IPS-18a (cell line): ENCODE results near the gene DIAPH1.

Source experiments
- H3K27ac ChIP-seq: one replicate; pipeline ENCODE4 v1.5.1; 2013; ENCODE audit warnings: low read length
- H3K27me3 ChIP-seq: one replicate; pipeline ENCODE4 v1.6.1; 2013; ENCODE audit warnings: mild to moderate bottlenecking, low read length; ENCODE audit not compliant: control insufficient read depth, insufficient read depth
- H3K36me3 ChIP-seq: one replicate; pipeline ENCODE4 v1.6.1; 2013; ENCODE audit warnings: low read depth, low read length; ENCODE audit not compliant: control insufficient read depth
- H3K4me1 ChIP-seq: one replicate; pipeline ENCODE4 v1.6.1; 2013; ENCODE audit warnings: low read depth, low read length; ENCODE audit not compliant: control insufficient read depth
- H3K4me3 ChIP-seq: one replicate; pipeline ENCODE4 v1.5.1; 2013; ENCODE audit warnings: low read length
- H3K9ac ChIP-seq: one replicate; pipeline ENCODE4 v1.6.1; 2013; ENCODE audit warnings: mild to moderate bottlenecking, low read length, moderate library complexity
- H3K9me3 ChIP-seq: one replicate; pipeline ENCODE4 v1.6.1; 2013; ENCODE audit warnings: low read depth, low read length; ENCODE audit not compliant: control insufficient read depth

Gene DIAPH1

DNA sequence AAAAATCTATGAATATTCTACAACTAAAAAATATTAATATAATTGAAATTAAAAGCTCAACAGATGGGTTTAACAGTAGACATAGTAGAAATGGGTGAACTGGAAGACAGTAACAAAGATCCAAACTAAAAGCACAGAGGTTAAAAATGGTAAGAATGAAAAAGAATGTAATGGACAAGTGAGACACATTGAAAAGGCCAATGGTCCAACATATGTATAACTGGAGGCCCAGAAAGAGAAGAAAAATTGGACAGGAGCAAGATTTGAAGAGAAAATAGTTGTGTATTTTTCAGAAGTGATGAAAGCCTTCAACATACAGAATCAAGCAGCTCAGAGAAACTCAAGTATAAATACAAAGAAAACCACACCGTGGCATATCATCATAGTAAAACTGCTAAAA, 71.3 kb downstream of the DIAPH1 start:
- H3K27ac ChIP-seq, result no peak overlapping the region
- no peak overlapping the region for H3K9ac ChIP-seq
- peaks cover 6% of the 10 kb centered on the region for H3K9me3 ChIP-seq
- H3K27me3 ChIP-seq, result no peaks in the 10 kb centered on the region
- H3K4me1 ChIP-seq, result no peaks in the 10 kb centered on the region
- peaks cover 3% of the 10 kb centered on the region for H3K36me3 ChIP-seq
- H3K4me3 ChIP-seq, result no peak overlapping the region

DNA sequence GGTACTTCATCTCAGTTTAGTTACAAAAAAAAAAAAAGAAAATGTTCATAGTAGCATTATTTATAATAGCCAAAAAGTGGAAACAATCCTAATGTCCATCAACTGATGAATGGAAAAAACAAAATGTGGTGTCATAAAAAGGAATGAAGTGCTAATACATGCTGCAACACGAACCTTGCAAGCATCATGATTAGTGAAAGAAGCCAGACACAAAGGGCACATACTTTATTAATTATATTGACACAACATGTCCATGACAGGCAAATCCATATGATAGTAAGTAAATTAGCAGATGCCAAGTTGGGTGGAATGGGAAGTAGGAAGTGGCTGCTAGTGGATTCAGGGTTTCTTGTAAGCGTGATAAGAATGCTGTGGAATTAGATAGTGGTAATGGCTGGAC, 75.7 kb downstream of the DIAPH1 start:
- H3K4me3 ChIP-seq, result no peak overlapping the region
- no peaks in the 10 kb centered on the region for H3K27me3 ChIP-seq
- no peak overlapping the region for H3K27ac ChIP-seq
- no peaks in the 10 kb centered on the region for H3K4me1 ChIP-seq
- peaks cover 6% of the 10 kb centered on the region for H3K9me3 ChIP-seq
- H3K36me3 ChIP-seq, result peaks cover 3% of the 10 kb centered on the region
- H3K9ac ChIP-seq, result no peak overlapping the region

DNA sequence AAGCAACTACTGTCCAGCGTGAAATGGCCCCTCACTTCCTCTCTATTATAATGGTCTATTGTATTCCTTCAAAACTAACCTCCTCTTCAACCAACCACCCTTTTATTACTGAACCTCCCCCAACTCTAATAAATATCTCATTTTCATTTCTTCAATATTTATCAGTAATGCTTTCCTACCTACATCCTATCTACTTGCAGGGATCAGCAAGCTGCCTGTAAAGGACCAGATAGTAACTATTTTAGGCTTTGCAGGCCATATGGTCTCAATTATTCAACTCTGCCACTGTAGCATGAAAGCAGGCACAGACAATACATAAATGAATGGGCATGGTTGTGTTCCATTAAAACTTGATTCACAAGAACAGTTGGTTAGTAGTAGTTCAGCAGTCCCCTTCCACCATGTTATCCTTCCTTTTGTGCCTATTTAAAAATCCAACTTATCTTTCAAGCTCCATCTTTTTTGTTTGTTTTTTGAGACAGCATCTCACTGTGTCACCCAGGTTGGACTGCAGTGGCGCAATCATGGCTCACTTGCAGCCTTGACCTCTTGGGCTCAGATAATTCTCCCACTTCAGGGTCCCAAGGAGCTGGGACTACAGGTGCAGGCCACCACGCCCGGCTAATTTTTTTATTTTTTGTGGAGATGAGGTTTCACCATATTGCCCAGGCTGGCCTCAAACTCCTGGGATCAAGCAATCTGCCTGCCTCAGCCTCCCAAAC, 84.1 kb downstream of the DIAPH1 start:
- Histone ChIP-seq H3K27ac (no peak overlapping the region), H3K9me3 (no peaks in the 10 kb centered on the region), H3K4me1 (no peaks in the 10 kb centered on the region), H3K9ac (no peak overlapping the region), H3K36me3 (peaks cover 23% of the 10 kb centered on the region), H3K27me3 (no peaks in the 10 kb centered on the region), H3K4me3 (no peak overlapping the region)

DNA sequence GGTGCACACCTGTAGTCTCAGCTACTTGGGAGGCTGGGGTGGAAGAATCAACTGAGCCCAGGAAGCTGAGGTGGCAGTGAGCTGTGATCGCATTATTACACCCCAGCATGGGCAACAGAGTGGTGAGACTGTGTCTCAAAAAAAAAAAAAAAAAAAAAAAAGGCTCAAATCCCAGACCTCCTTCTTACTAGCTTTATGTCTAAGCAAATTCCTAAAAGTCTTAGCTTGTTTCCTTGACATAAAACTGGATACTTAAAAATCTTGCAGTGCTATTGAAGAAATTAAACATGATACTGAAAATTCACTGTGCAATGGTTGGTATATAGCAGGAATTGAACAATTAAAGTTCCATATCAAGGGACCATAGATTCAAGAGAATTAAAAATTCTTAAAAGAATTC, 84.9 kb downstream of the DIAPH1 start:
- Histone ChIP-seq H3K4me3 (no peak overlapping the region), H3K27me3 (no peaks in the 10 kb centered on the region), H3K9ac (no peak overlapping the region), H3K27ac (no peak overlapping the region), H3K9me3 (no peaks in the 10 kb centered on the region), H3K4me1 (no peaks in the 10 kb centered on the region), H3K36me3 (peaks cover 28% of the 10 kb centered on the region)

DNA sequence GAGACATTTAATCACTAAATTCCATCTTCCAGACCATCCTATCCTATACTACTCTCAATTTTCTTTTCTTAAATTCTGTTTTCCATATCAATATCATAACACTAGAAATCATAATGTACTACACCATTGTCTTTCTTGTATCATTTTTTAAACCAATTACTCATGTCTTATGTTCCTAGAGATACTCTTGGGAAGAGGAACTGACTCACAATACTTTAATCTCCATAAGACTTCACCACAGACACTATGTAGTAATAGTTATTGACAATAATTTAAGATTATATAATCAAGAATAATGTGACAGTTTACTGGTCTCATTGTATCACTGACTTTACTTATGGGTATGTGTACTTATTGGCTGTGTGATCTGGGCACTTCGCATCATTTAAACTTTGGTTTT, 86.1 kb downstream of the DIAPH1 start:
- H3K27ac ChIP-seq, result no peak overlapping the region
- no peaks in the 10 kb centered on the region for H3K27me3 ChIP-seq
- no peaks in the 10 kb centered on the region for H3K9me3 ChIP-seq
- H3K9ac ChIP-seq, result no peak overlapping the region
- H3K36me3 ChIP-seq, result peaks cover 40% of the 10 kb centered on the region
- H3K4me1 ChIP-seq, result no peaks in the 10 kb centered on the region
- no peak overlapping the region for H3K4me3 ChIP-seq

DNA sequence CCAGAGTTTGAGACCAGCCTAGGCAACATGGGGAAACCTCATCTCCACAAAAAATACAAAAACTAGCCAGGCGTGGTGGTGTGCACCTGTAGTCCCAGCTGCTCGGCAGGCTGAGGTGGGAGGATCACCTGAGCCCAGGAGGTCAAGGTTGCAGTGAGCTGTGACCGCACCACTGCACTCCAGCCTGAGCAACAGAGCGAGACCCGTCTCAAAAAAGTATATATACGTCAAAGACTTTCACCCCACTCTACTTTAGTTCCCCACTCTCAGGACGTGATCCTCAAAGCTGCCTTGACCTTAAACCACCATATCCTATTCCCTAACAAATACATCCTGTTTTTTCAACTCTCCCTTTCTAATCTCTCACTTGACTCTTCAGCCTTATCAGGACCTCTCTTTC, 88.9 kb downstream of the DIAPH1 start:
- Histone ChIP-seq H3K4me1 (peaks cover 10% of the 10 kb centered on the region), H3K27ac (no peak overlapping the region), H3K9me3 (no peaks in the 10 kb centered on the region), H3K4me3 (no peak overlapping the region), H3K9ac (no peak overlapping the region), H3K36me3 (peaks cover 59% of the 10 kb centered on the region), H3K27me3 (no peaks in the 10 kb centered on the region)

DNA sequence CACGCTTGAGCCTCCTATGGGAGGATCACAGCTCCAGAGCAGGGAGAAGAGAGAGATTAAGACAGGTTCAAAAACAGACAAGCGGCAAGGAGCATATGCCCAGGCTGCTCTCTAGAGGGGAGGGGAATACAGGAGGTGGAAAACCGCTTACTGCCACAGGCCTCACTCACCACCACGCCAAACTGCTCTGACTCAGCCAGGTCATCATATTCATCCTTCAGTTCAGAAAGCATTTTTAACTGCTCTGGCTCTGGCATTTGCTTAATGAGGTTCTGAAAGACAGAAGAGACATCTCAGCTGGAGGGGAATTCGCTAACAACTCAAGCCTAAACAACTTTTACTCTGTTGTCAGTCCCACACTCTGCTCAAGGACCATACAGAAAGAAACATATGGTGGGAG, 89.8 kb downstream of the DIAPH1 start:
- Histone ChIP-seq H3K27me3 (no peaks in the 10 kb centered on the region), H3K27ac (no peak overlapping the region), H3K4me1 (peaks cover 15% of the 10 kb centered on the region), H3K9ac (no peak overlapping the region), H3K9me3 (no peaks in the 10 kb centered on the region), H3K4me3 (no peak overlapping the region), H3K36me3 (peaks cover 56% of the 10 kb centered on the region)

DNA sequence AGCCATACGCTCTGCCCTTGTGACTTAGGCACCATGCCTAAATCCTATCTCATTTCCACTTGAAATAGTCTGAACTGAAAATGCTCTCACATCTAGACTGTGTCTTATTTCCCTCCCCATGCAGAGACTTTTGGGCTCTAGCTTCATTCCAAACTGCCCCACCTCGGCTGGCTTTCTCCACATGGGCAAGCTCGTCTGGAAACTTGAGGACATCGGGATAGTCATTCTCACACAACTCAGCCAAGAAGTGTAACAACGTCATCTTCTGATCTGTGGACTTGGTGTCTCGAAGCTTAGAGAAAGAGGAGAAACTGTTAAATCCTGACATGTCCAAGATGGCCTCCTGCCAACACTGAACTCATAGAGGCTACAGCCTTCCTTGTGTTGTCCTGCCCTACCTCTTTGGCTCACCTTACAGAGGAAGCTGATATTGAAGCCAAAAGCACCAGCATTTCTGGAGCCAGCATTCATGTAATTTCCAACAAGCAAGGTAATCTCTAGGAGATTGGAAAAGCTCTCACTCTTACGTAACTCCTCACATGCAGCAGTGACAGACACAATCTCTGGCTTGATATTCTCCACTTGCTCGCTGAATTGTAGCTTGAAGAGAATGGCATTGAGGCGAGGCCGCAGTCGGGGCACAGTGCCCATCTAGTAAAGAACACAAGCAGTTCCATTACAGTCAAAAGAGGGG, 90.4 kb downstream of the DIAPH1 start:
- peaks cover 55% of the 10 kb centered on the region for H3K36me3 ChIP-seq
- H3K4me1 ChIP-seq, result peaks cover 16% of the 10 kb centered on the region
- no peaks in the 10 kb centered on the region for H3K27me3 ChIP-seq
- no peaks in the 10 kb centered on the region for H3K9me3 ChIP-seq
- H3K4me3 ChIP-seq, result no peak overlapping the region
- no peak overlapping the region for H3K27ac ChIP-seq
- H3K9ac ChIP-seq, result no peak overlapping the region

DNA sequence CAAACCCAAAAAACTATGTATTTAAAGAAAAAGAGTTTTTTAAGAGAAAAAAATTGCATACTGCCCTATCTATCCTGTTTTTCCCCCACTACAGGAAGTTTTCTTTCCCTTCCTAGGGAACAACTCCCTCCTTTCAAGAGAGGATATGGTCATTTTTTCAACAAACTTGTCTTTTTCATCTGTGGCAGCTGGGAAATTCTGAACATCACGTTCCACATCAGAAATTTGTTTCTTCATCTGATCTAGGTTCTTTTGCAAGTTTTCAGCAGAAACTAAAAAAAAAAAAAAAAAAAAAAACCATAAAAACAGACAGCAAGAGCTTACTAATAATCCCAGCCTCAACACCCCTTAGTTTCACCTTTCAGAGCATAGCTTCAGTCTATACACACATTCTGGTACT, 91.4 kb downstream of the DIAPH1 start:
- Histone ChIP-seq H3K9me3 (no peaks in the 10 kb centered on the region), H3K9ac (no peak overlapping the region), H3K27me3 (no peaks in the 10 kb centered on the region), H3K36me3 (peaks cover 56% of the 10 kb centered on the region), H3K4me1 (peaks cover 16% of the 10 kb centered on the region), H3K4me3 (no peak overlapping the region), H3K27ac (no peak overlapping the region)

DNA sequence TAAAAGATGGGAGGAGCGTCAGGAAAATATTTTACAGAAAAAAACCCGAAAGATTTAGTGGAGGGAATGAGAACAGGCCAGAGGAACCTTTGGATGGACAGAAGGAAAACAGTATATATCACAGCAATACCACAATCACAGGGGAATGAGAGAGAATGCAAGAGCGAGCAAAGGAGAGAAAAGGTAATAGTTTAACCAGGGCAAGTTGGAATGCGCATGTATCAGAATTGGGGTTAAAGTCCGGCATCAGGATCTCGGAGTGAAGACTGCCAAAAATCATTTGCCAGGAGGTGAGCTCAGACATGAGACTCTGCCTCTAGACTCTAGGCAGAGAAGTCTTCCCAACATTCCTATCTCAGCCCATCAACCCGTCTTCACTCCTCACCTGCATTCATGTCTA, 93.1 kb downstream of the DIAPH1 start:
- H3K4me1 ChIP-seq, result peaks cover 16% of the 10 kb centered on the region
- no peaks in the 10 kb centered on the region for H3K27me3 ChIP-seq
- H3K27ac ChIP-seq, result no peak overlapping the region
- no peaks in the 10 kb centered on the region for H3K9me3 ChIP-seq
- no peak overlapping the region for H3K9ac ChIP-seq
- peaks cover 71% of the 10 kb centered on the region for H3K36me3 ChIP-seq
- H3K4me3 ChIP-seq, result no peak overlapping the region

DNA sequence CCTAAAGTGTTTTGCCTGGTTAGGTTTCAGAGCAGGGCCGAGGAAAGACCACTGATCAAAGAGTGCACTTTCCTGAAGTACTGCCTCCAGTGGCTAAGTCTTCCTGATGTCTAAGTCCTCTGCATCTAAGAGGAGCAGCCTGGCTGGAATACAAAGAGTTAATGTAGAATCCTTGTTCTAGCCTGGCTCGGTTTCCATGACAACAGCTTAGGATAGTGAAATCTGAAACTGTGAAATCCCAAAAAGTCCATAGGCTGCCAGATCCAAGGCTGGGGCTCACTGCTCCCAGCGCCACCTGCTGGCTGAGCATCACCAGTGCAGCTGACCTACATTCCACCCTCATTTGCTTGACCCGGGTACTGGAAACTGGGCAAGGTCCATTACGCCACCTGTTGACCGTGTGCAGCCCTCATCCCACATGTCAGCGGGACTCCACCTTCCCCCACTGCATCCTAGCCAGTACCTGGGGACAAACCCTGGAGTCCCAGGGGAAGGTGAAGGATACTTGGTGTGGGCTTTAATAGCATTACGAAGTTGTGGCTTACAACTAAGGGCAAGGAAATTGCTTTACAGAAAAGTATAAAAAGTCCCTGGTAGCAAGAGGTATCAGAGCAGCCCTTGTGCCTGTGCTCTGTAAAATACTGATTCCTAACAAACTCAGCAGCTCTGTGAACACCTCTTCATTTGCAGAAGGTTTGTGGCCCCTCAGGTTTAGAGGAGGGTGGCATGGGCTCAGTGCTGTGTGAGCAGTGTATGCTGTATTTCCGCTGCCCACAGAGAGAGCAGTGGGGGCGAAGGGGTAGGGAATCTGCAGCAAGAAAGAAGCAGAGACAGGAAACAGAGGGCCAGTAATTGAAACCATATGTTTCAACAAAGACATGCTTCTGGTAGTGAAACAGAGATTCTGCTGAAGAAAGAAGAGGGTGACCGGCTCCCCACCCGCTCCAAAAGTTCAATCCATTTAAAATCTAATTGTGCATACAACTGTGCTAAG, 93.9 kb downstream of the DIAPH1 start:
- H3K9ac ChIP-seq, result no peak overlapping the region
- H3K4me3 ChIP-seq, result no peak overlapping the region

More for the DNA sequence above, 93.9 kb downstream of the DIAPH1 start:
- Histone ChIP-seq H3K4me1 (peaks cover 16% of the 10 kb centered on the region), H3K9me3 (no peaks in the 10 kb centered on the region), H3K36me3 (peaks cover 69% of the 10 kb centered on the region), H3K27me3 (no peaks in the 10 kb centered on the region), H3K27ac (peak overlapping the region; percentile 28)
